H1 (cell line): Measurements from ENCODE around the gene KCNMA1. TPM values are rescaled to one million over a fixed set of nuclear protein-coding genes. Genes with fewer than 3 reads are reported as not detected.

ENCODE experiments used
- CTCF ChIA-PET: fragments of 300-600 bp; sonication (Branson Sonifier 250); formaldehyde crosslinking; loops from one replicate; lab custom pipeline; 2021; ENCODE audit not compliant: partially characterized antibody; lab: Charles Lee
- POLR2A ChIA-PET: fragments of 300-600 bp; sonication (Branson Sonifier 250); formaldehyde crosslinking; loops from one replicate; lab custom pipeline; 2021; ENCODE audit warnings: inconsistent platforms; ENCODE audit not compliant: partially characterized antibody; lab: Charles Lee
- DNase-seq, 2 experiments: peaks; one replicate each; pipeline versions ENCODE4 v3.0.0 to v3.0.0-alpha.2; 2010 to 2022; ENCODE audit warnings: low spot score in 2 of 2, low read depth in 1 of 2, mixed read lengths in 1 of 2
- FAIRE-seq: peaks from 2 replicates; lab custom pipeline; 2011; peaks lifted over from hg19 to GRCh38; lab: Jason Lieb, UNC
- H2AFZ ChIP-seq: 2 replicates; pipeline ENCODE4 v1.8.1; 2012; ENCODE audit warnings: low read length, inconsistent platforms
- H2AK5ac ChIP-seq: 2 replicates; pipeline ENCODE4 v1.6.1; 2013; ENCODE audit warnings: low read depth, low read length
- H2BK120ac ChIP-seq: replicated peaks from 2 replicates; pipeline ENCODE3; 2013; ENCODE audit warnings: low read depth, low read length, inconsistent platforms
- H2BK12ac ChIP-seq: 2 replicates; pipeline ENCODE4 v1.6.1; 2013; ENCODE audit warnings: low read depth, low read length
- H2BK15ac ChIP-seq: 2 replicates; pipeline ENCODE4 v1.6.1; 2013; ENCODE audit warnings: low read length
- H2BK20ac ChIP-seq: 2 replicates; pipeline ENCODE4 v1.6.1; 2013; ENCODE audit warnings: low read length
- H2BK5ac ChIP-seq: 2 replicates; pipeline ENCODE4 v1.6.1; 2013; ENCODE audit warnings: low read depth, low read length
- H3K14ac ChIP-seq: 2 replicates; pipeline ENCODE4 v1.6.1; 2013; ENCODE audit warnings: inconsistent platforms; ENCODE audit not compliant: insufficient read length
- H3K18ac ChIP-seq: 2 replicates; pipeline ENCODE4 v1.6.1; 2013; ENCODE audit warnings: low read length; ENCODE audit errors: extremely low read depth
- H3K23ac ChIP-seq: 2 replicates; pipeline ENCODE4 v1.6.1; 2013; ENCODE audit warnings: inconsistent platforms; ENCODE audit not compliant: insufficient read length
- H3K23me2 ChIP-seq: 2 replicates; pipeline ENCODE4 v1.6.1; 2013; ENCODE audit warnings: low read depth, low read length
- H3K27ac ChIP-seq: 2 replicates; pipeline ENCODE4 v1.6.1; 2011; ENCODE audit warnings: low read depth, low read length, inconsistent platforms
- H3K27me3 ChIP-seq, 4 experiments: replicated peaks in 1 of 4; 1 replicate in 1 of 4; 2 replicates in 3 of 4; pipeline versions ENCODE4 v1.6.1 to v1.8.1; 2011 to 2013; ENCODE audit warnings: low read length in 3 of 4, mild to moderate bottlenecking in 3 of 4, inconsistent platforms in 2 of 4, mixed read lengths in 2 of 4, moderate library complexity in 1 of 4; ENCODE audit not compliant: control insufficient read depth in 3 of 4, insufficient read depth in 3 of 4; ENCODE audit errors: extremely low read depth in 1 of 4
- H3K36me3 ChIP-seq, 4 experiments: 2 replicates each; pipeline versions ENCODE4 v1.6.1 to v1.8.1; 2011 to 2013; ENCODE audit warnings: mild to moderate bottlenecking in 4 of 4, low read length in 3 of 4, moderate library complexity in 2 of 4, control low read depth in 1 of 4, inconsistent platforms in 1 of 4; ENCODE audit not compliant: insufficient read depth in 4 of 4, control insufficient read depth in 2 of 4
- H3K4ac ChIP-seq: replicated peaks from 2 replicates; pipeline ENCODE3; 2013; ENCODE audit warnings: low read length, low read depth, mixed read lengths, inconsistent platforms; ENCODE audit not compliant: insufficient read length
- H3K4me1 ChIP-seq, 4 experiments: replicated peaks in 1 of 4; 1 replicate in 1 of 4; 2 replicates in 3 of 4; pipeline versions ENCODE4 v1.6.1 to v1.8.1; 2011 to 2013; ENCODE audit warnings: low read length in 3 of 4, inconsistent platforms in 2 of 4, mixed read lengths in 1 of 4; ENCODE audit not compliant: insufficient read depth in 4 of 4, control insufficient read depth in 3 of 4
- H3K4me2 ChIP-seq, 2 experiments: 2 replicates each; pipeline versions ENCODE4 v1.6.1 to v1.8.1; 2011 to 2013; ENCODE audit warnings: low read depth in 2 of 2, low read length in 2 of 2, control low read depth in 1 of 2, inconsistent platforms in 1 of 2, mild to moderate bottlenecking in 1 of 2; ENCODE audit not compliant: insufficient read depth in 1 of 2
- H3K4me3 ChIP-seq, 4 experiments: fragments of 200-600, 300-600 bp in 1 of 4; sonication (generic), shearing (Covaris generic), sonication (Bioruptor Twin) in 1 of 4; 2 replicates each; pipeline versions ENCODE4 v1.5.1 to v1.8.1; 2011 to 2016; ENCODE audit warnings: low read length in 4 of 4, low read depth in 3 of 4, control low read depth in 2 of 4, inconsistent platforms in 2 of 4, mild to moderate bottlenecking in 2 of 4, mixed read lengths in 1 of 4, moderate library complexity in 1 of 4; ENCODE audit not compliant: insufficient read depth in 2 of 4; ENCODE audit errors: extremely low read depth in 1 of 4
- H3K56ac ChIP-seq: replicated peaks from 2 replicates; pipeline ENCODE3; 2013; ENCODE audit warnings: low read depth, mild to moderate bottlenecking, mixed read lengths, low read length, inconsistent platforms; ENCODE audit not compliant: insufficient read length
- H3K79me1 ChIP-seq: 2 replicates; pipeline ENCODE4 v1.6.1; 2013; ENCODE audit warnings: low read depth, low read length, control low read depth
- H3K79me2 ChIP-seq, 2 experiments: 2 replicates each; pipeline versions ENCODE4 v1.6.1 to v1.8.1; 2012 to 2013; ENCODE audit warnings: low read length in 2 of 2, mild to moderate bottlenecking in 2 of 2, inconsistent platforms in 1 of 2; ENCODE audit not compliant: insufficient read depth in 2 of 2, control insufficient read depth in 1 of 2
- H3K9ac ChIP-seq, 4 experiments: replicated peaks in 1 of 4; 1 replicate in 1 of 4; 2 replicates in 3 of 4; pipeline versions ENCODE4 v1.6.1 to v1.8.1; 2011 to 2013; ENCODE audit warnings: low read depth in 3 of 4, low read length in 3 of 4, control low read depth in 2 of 4, mild to moderate bottlenecking in 2 of 4, moderate library complexity in 2 of 4, inconsistent platforms in 1 of 4; ENCODE audit errors: extremely low read depth in 1 of 4
- H3K9me3 ChIP-seq, 2 experiments: 2 replicates each; pipeline versions ENCODE4 v1.6.1 to v1.8.1; 2012 to 2013; ENCODE audit warnings: mild to moderate bottlenecking in 2 of 2, moderate library complexity in 2 of 2, control low read depth in 1 of 2, inconsistent platforms in 1 of 2, low read depth in 1 of 2, low read length in 1 of 2, mixed read lengths in 1 of 2; ENCODE audit not compliant: insufficient read depth in 2 of 2
- H4K20me1 ChIP-seq, 2 experiments: replicated peaks in 1 of 2; 2 replicates each; pipeline versions ENCODE3 to v1.8.1; 2011 to 2013; ENCODE audit warnings: inconsistent platforms in 2 of 2, low read length in 2 of 2, mild to moderate bottlenecking in 1 of 2; ENCODE audit not compliant: insufficient read depth in 2 of 2, control insufficient read depth in 1 of 2
- H4K5ac ChIP-seq: 2 replicates; pipeline ENCODE4 v1.6.1; 2013; ENCODE audit warnings: low read length, low read depth, mixed read lengths, inconsistent platforms; ENCODE audit not compliant: insufficient read length
- H4K8ac ChIP-seq: 2 replicates; pipeline ENCODE4 v1.8.0; 2013; ENCODE audit warnings: mild to moderate bottlenecking, moderate library complexity, low read length, inconsistent platforms; ENCODE audit not compliant: insufficient read depth; ENCODE audit errors: extremely low read depth
- H4K91ac ChIP-seq: replicated peaks from 2 replicates; pipeline ENCODE3; 2013; ENCODE audit warnings: low read length, mixed read lengths, inconsistent platforms; ENCODE audit not compliant: insufficient read length
- CEBPB ChIP-seq: IDR thresholded peaks from 2 replicates; pipeline ENCODE4 v1.6.1; 2012; ENCODE audit warnings: low read depth, low read length
- RFX5 ChIP-seq: IDR thresholded peaks from 2 replicates; pipeline ENCODE4 v1.6.1; 2011; ENCODE audit warnings: low read depth, low read length, improper control_type of control experiment, borderline replicate concordance
- WGBS, 2 experiments: shearing (Covaris generic) in 1 of 2; methylation state at CpG; one replicate each; pipeline versions ENCODE4 v1.1.6 to v1.1.7; 2013 to 2015; ENCODE audit warnings: low lambda C conversion rate in 2 of 2, mixed read lengths in 2 of 2, inconsistent platforms in 1 of 2, low coverage in 1 of 2, missing lambda C conversion rate in 1 of 2; ENCODE audit not compliant: insufficient replicate concordance in 2 of 2, insufficient coverage in 1 of 2, insufficient read length in 1 of 2; ENCODE audit errors: extremely low coverage in 1 of 2, missing lambda C conversion rate in 1 of 2; 5-methylcytosine and 5-hydroxymethylcytosine counted together
- polyA plus RNA-seq, 7 experiments: library from polyadenylated mRNA; depleted of rRNA in 3 of 7; stranded (reverse) in 5 of 7; unstranded in 2 of 7; fragments of >200 nt in 5 of 7; fragments of 200-250 nt in 2 of 7; gene quantifications; 1 replicate in 5 of 7; 2 replicates in 1 of 7; 4 replicates in 1 of 7; pipeline versions ENCODE4 v1.2.1 to v1.2.3, GENCODE V29; 2011 to 2013; ENCODE audit warnings: missing spikeins in 2 of 7, mixed read lengths in 2 of 7
- total RNA-seq: library from RNA; stranded (reverse); fragmentation: NEBNext Ultra II Directional; extraction: Animal tissue kit (Norgen Biotek cat#: 25700); gene quantifications from 2 replicates; pipeline ENCODE4 v1.2.1, GENCODE V29; 2021

Gene KCNMA1
- total and polyA plus RNA-seq, 2 of the 8 experiments (the other 6 are each of a cell fraction or from before 2014, with no cell fraction given) = 10.2 to 11.1 TPM

- WGBS, 2 experiments = 83% methylated on average over 2 of the region's 2 CpGs; no CpG with 5 or more reads in 1 of the 2 experiments
- H3K9ac ChIP-seq = no peak overlapping the region
- H3K56ac ChIP-seq = no peak overlapping the region
- H3K4me1 ChIP-seq = no peaks in the 10 kb centered on the region
- H3K27me3 ChIP-seq = no peaks in the 10 kb centered on the region
- H3K79me2 ChIP-seq = no peaks in the 10 kb centered on the region
- no peak overlapping the region for H2BK120ac ChIP-seq
- H4K20me1 ChIP-seq = no peaks in the 10 kb centered on the region
- no peak overlapping the region for H2AK5ac ChIP-seq
- DNase-seq = no peak
- ChIA-PET POLR2A (no interaction called here), CTCF (interaction anchor here (3.8 kb wide), 1 partner anchor 8 kb away, joined by 26 read pairs; no protein-coding TSS in a partner anchor)
- no peak overlapping the region for H2AFZ ChIP-seq
- no peaks in the 10 kb centered on the region for H3K9me3 ChIP-seq
- no peak overlapping the region for H2BK5ac ChIP-seq
- no peak overlapping the region for H2BK20ac ChIP-seq
- no peak overlapping the region for H4K91ac ChIP-seq
- no peak overlapping the region for H3K4me2 ChIP-seq
- TF ChIP-seq CEBPB (no peak), RFX5 (no peak)
- no peak overlapping the region for H2BK15ac ChIP-seq
- H3K4ac ChIP-seq = no peak overlapping the region
- H4K8ac ChIP-seq = no peak overlapping the region
- FAIRE-seq = no peak
- no peak overlapping the region for H3K14ac ChIP-seq
- no peak overlapping the region for H3K23ac ChIP-seq
- H3K23me2 ChIP-seq = peaks cover 2% of the 10 kb centered on the region; the same call in 1 of the 2 replicates
- H4K5ac ChIP-seq = no peak overlapping the region
- H3K79me1 ChIP-seq = no peaks in the 10 kb centered on the region
- no peak overlapping the region for H2BK12ac ChIP-seq
- no peak overlapping the region for H3K18ac ChIP-seq
- H3K4me3 ChIP-seq = no peak overlapping the region
- no peaks in the 10 kb centered on the region for H3K36me3 ChIP-seq
- H3K27ac ChIP-seq = no peak overlapping the region
Measured at GRCh38 chr10:77419979-77420378, 217.6 kb downstream of the KCNMA1 start.
